A549 (cell line): ENCODE data around the gene GRAMD2A. TPM values are rescaled to one million over a fixed set of nuclear protein-coding genes. Genes with fewer than 3 reads are reported as not detected.
A peak's percentile ranks its signal among the peaks of the same experiment; 100 is the strongest.

Experiments
- ATAC-seq, 2 experiments: fragments of 200-7000 bp in 1 of 2; fragments of >200 bp in 1 of 2; cut with Nextera tagmentation in 1 of 2; cut with Tn5 transposase in 1 of 2; 3 replicates each; pipeline versions ENCODE4 v1.8.0 to v1.9.1; 2018 to 2020; ENCODE audit warnings: mild to moderate bottlenecking in 1 of 2, moderate library complexity in 1 of 2
- CTCF ChIA-PET: fragments of 300-600 bp; sonication (Branson Sonifier 250); formaldehyde crosslinking; extraction: SDS; loops from one replicate; lab custom pipeline; 2021; ENCODE audit warnings: antibody characterized with exemption, inconsistent platforms; lab: Yijun Ruan, JAX
- POLR2A ChIA-PET: fragments of 350-600 bp; formaldehyde crosslinking; extraction: SDS; loops from one replicate; lab custom pipeline; 2021; ENCODE audit warnings: antibody characterized with exemption, inconsistent platforms; lab: Yijun Ruan, JAX
- DNase-seq, 2 experiments: peaks; one replicate each; pipeline versions ENCODE4 v3.0.0 to v3.0.0-alpha.2; 2011 to 2016; ENCODE audit warnings: low read depth in 1 of 2, low spot score in 1 of 2
- FAIRE-seq: peaks from 2 replicates; lab custom pipeline; 2011; peaks lifted over from hg19 to GRCh38; lab: Jason Lieb, UNC
- H3K27ac ChIP-seq, 2 experiments: fragments of >200 bp; sonication (Bioruptor Twin); formaldehyde crosslinking; 3 replicates each; pipeline ENCODE4 v1.5.1; 2016 to 2017
- H3K4me1 ChIP-seq: fragments of >200 bp; sonication (Bioruptor Twin); formaldehyde crosslinking; 3 replicates; pipeline ENCODE4 v1.6.1; 2016
- H3K4me2 ChIP-seq: fragments of >200 bp; sonication (Bioruptor Twin); formaldehyde crosslinking; 3 replicates; pipeline ENCODE4 v1.6.1; 2016
- H3K4me3 ChIP-seq: fragments of >200 bp; sonication (Bioruptor Twin); formaldehyde crosslinking; 3 replicates; pipeline ENCODE4 v1.5.1; 2016
- H3K9me3 ChIP-seq: fragments of >200 bp; sonication (Bioruptor Twin); formaldehyde crosslinking; 3 replicates; pipeline ENCODE4 v1.6.1; 2016
- EHMT2 ChIP-seq: fragments of 200-600 bp; sonication (generic); IDR thresholded peaks from 2 replicates; pipeline ENCODE4 v1.6.1; 2016; ENCODE audit warnings: antibody characterized with exemption, low read depth, mild to moderate bottlenecking, moderate library complexity
- ESRRA ChIP-seq: fragments of 150-350 bp; IDR thresholded peaks from 2 replicates; pipeline ENCODE4 v1.6.1; 2014; ENCODE audit warnings: mild to moderate bottlenecking, low read length, borderline replicate concordance
- FOSL2 ChIP-seq, 2 experiments: fragments of 450-650 bp in 1 of 2; fragments of >200 bp in 1 of 2; sonication (Bioruptor Twin) in 1 of 2; formaldehyde crosslinking; IDR thresholded peaks; 2 replicates each; pipeline versions ENCODE4 v1.5.0 to v1.6.1; 2016 to 2020; ENCODE audit warnings: mild to moderate bottlenecking in 1 of 2, moderate library complexity in 1 of 2
- HOXA7 ChIP-seq: fragments of 250-450 bp; sonication (Bioruptor Pico); IDR thresholded peaks from 2 replicates; pipeline ENCODE4 v1.5.0; 2020; ENCODE audit warnings: mild to moderate bottlenecking, moderate library complexity
- KDM1A ChIP-seq: fragments of 200-600 bp; sonication (generic); IDR thresholded peaks from 2 replicates; pipeline ENCODE4 v1.6.1; 2016; ENCODE audit warnings: low read depth, mild to moderate bottlenecking
- MAFK ChIP-seq: fragments of 450-650 bp; IDR thresholded peaks from 2 replicates; pipeline ENCODE4 v1.6.1; 2014; ENCODE audit not compliant: partially characterized antibody
- MAZ ChIP-seq: fragments of 150-350 bp; IDR thresholded peaks from 2 replicates; pipeline ENCODE4 v1.6.1; 2014; ENCODE audit warnings: antibody characterized with exemption, low read depth, low read length, borderline replicate concordance
- NFE2L2 ChIP-seq: fragments of 150-350 bp; conservative IDR thresholded peaks from 2 replicates; pipeline ENCODE4 v1.6.1; 2014; ENCODE audit warnings: low read length
- NR3C1 ChIP-seq: fragments of >200 bp; sonication (Bioruptor Twin); formaldehyde crosslinking; IDR thresholded peaks from 3 replicates; pipeline ENCODE4 v1.6.1; 2017
- POLR2A ChIP-seq: IDR thresholded peaks from 2 replicates; pipeline ENCODE4 v1.6.1; 2012; ENCODE audit warnings: mild to moderate bottlenecking, low read length
- RFX5 ChIP-seq: fragments of 450-650 bp; IDR thresholded peaks from 2 replicates; pipeline ENCODE4 v1.7.1; 2014; ENCODE audit warnings: antibody characterized with exemption, mild to moderate bottlenecking, moderate library complexity
- RNF2 ChIP-seq: fragments of 200-600 bp; sonication (generic); IDR thresholded peaks from 2 replicates; pipeline ENCODE4 v1.6.1; 2016; ENCODE audit warnings: low read depth, mild to moderate bottlenecking, antibody characterized with exemption, moderate library complexity, borderline replicate concordance
- SMC3 ChIP-seq: fragments of >200 bp; sonication (Bioruptor Twin); formaldehyde crosslinking; IDR thresholded peaks from 3 replicates; pipeline ENCODE4 v1.6.1; 2018; ENCODE audit warnings: inconsistent platforms
- ZSCAN20 ChIP-seq: fragments of 250-450 bp; sonication (Bioruptor Pico); IDR thresholded peaks from 2 replicates; pipeline ENCODE4 v1.8.0; 2022; ENCODE audit warnings: mild to moderate bottlenecking, moderate library complexity
- WGBS: methylation state at CpG from one replicate; pipeline ENCODE4 v1.1.6; 2017; ENCODE audit errors: missing lambda C conversion rate; 5-methylcytosine and 5-hydroxymethylcytosine counted together
- polyA plus RNA-seq, 4 experiments: library from polyadenylated mRNA; depleted of rRNA in 3 of 4; stranded (reverse); fragments of >200 nt; fragmentation: RNase III in 1 of 4; extraction: RNeasy Plus Mini Kit Qiagen cat#74134 plus additional on column Dnase treatment in 1 of 4; gene quantifications; 2 replicates in 3 of 4; 3 replicates in 1 of 4; pipeline ENCODE4 v1.2.3, GENCODE V29; 2011 to 2017
- TF ChIP-seq, protein P1 (sequence below): fragments of >200 bp; sonication (Bioruptor Twin); formaldehyde crosslinking; IDR thresholded peaks from 2 replicates; pipeline ENCODE4 v1.6.1; 2016
- TF ChIP-seq, protein P2 (sequence below): fragments of >200 bp; sonication (Bioruptor Twin); formaldehyde crosslinking; IDR thresholded peaks from 3 replicates; pipeline ENCODE4 v1.6.1; 2016
- TF ChIP-seq, protein P3 (sequence below): fragments of 250-450 bp; sonication (Bioruptor Pico); IDR thresholded peaks from 2 replicates; pipeline ENCODE4 v1.5.0; 2021; ENCODE audit warnings: mild to moderate bottlenecking, moderate library complexity, borderline replicate concordance

The GRAMD2A gene
- polyA plus RNA-seq, 2 of the 4 experiments (the other 2 are of a cell fraction) = 0.41 TPM; not detected in 1

DNA sequence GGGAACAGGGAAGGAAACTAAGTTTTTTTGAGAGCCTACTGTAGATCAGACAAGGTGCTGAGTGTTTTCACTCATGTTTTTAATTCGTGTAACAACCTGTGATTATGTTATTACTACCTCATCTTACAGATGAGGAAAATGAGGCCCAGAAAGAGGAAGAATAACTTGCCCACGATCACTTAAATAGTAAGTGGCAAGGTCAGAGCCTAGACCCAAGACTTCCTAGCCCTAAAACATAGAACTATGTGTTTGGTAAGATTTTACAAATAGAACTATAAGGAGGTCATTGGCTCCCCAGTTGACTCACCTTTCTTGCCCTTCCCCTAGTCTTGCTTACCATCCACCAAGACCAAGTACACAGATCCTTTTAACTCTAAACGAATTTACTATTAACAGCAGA lies 65.7 kb downstream of the GRAMD2A start (continued):
- TF ChIP-seq, protein P1, sequence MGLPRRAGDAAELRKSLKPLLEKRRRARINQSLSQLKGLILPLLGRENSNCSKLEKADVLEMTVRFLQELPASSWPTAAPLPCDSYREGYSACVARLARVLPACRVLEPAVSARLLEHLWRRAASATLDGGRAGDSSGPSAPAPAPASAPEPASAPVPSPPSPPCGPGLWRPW = no peak
- no peak for TF ChIP-seq KDM1A
- TF ChIP-seq, protein P2, sequence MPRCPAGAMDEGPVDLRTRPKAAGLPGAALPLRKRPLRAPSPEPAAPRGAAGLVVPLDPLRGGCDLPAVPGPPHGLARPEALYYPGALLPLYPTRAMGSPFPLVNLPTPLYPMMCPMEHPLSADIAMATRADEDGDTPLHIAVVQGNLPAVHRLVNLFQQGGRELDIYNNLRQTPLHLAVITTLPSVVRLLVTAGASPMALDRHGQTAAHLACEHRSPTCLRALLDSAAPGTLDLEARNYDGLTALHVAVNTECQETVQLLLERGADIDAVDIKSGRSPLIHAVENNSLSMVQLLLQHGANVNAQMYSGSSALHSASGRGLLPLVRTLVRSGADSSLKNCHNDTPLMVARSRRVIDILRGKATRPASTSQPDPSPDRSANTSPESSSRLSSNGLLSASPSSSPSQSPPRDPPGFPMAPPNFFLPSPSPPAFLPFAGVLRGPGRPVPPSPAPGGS = no peak

DNA sequence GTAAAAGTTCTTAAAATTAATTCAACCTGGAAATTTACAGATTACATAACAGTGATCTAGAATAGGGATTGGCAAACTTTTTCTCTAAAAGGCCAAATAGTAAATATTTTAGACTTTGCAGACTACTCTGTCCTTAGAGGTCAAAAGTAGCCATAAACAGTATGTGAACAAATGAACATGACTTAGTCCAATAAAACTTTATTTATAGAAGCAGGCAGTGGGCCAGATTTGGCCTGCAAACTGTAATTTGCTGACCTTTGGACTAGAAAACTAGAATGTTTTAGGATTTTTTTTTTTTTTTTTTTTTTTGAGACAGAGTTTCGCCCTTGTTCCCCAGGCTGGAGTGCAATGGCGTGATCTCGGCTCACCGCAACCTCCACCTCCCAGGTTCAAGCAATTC lies 67.3 kb downstream of the GRAMD2A start:
- ATAC-seq = no peak
- CTCF ChIA-PET = interaction anchor here (0.7 to 3.7 kb wide), 4 partner anchors 18 to 370 kb away, joined by 3 to 14 read pairs (median 4); no protein-coding TSS in a partner anchor
- Histone ChIP-seq H3K4me3 (no peak overlapping the region), H3K4me2 (no peak overlapping the region), H3K27ac (no peak overlapping the region), H3K9me3 (no peaks in the 10 kb centered on the region), H3K4me1 (peaks cover 9% of the 10 kb centered on the region; the same call in 2 of the 3 replicates)
- POLR2A ChIA-PET = interaction anchor here (3.7 kb wide), 1 partner anchor 12 kb away, joined by 12 read pairs; the partner anchor contains the start of genes MYO9A and SENP8
- no peak for TF ChIP-seq POLR2A
- no peak for FAIRE-seq
- WGBS = 90% methylated on average over 4 of the region's 4 CpGs
- no peak for DNase-seq

DNA sequence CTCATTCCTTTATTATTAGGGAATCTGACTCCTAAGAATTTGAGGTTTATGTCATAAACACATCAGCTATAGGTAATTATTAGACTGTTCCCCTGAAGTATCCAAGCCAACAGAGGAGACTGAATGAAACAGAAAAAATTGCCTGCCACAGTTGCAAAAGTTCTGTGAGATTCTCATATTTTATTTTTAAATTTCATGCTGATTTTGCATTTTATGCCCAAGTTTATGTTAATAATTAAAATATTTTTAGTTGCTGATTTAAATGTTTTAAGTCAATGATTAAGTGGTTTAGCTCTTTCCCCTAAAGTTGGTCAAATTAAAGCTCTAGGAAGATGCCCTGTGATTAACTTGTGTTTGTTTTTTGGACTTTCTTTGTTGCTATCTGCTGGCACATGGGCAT lies 69.2 kb downstream of the GRAMD2A start:
- Histone ChIP-seq H3K27ac (no peak overlapping the region), H3K4me1 (no peaks in the 10 kb centered on the region), H3K4me3 (no peak overlapping the region)
- no peak for TF ChIP-seq ESRRA
- no peak for TF ChIP-seq EHMT2
- TF ChIP-seq NR3C1 = no peak
- TF ChIP-seq MAFK = peak; percentile 81
- TF ChIP-seq, protein P2 = no peak
- TF ChIP-seq, all 56 proteins: peak for 1
- ChIA-PET POLR2A (interaction anchor here (3.7 kb wide), 1 partner anchor 10 kb away, joined by 12 read pairs; the partner anchor contains the start of genes MYO9A and SENP8), CTCF (interaction anchor here (1.0 to 3.7 kb wide), 3 partner anchors 17 to 327 kb away, joined by 3 to 14 read pairs (median 4); no protein-coding TSS in a partner anchor)
- Histone ChIP-seq H3K4me2 (no peak overlapping the region), H3K9me3 (no peaks in the 10 kb centered on the region)
- FAIRE-seq (no peak), ATAC-seq (no peak), DNase-seq (no peak)

DNA sequence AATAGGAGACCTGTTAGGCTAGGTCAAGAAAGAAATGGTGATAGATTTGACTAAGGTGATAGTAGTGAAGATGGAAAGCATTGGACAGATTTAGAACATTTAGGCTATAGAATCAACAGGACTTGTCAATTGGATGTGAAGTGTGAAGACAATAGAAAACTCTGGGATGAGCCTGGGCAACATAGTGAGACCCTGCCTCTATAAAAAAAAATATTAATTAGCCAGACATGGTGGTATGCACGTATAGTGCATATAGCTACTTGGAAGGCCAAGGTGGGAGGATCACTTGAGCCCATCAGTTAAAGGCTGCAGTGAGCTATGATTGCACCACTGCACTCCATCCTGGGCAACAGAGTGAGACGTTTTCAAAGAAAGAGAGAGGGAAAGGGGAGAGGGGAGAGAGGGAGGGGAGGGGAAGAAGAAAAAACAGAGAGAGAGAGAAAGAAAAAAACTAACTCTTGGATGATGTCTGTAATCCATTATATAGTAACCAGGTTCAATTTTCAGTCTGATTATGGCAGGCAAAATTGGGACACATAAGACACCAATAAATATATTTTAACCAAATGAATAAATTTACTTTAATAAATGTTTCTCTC lies 69.8 kb downstream of the GRAMD2A start:
- ATAC-seq = no peak
- CTCF ChIA-PET = interaction anchor here (0.8 to 3.7 kb wide), 6 partner anchors 9 to 327 kb away, joined by 3 to 14 read pairs (median 4); partner anchors contain the start of gene SENP8
- FAIRE-seq = no peak

More for the DNA sequence above, 69.8 kb downstream of the GRAMD2A start:
- Histone ChIP-seq H3K4me2 (no peak overlapping the region), H3K4me1 (no peaks in the 10 kb centered on the region), H3K9me3 (no peaks in the 10 kb centered on the region), H3K27ac (no peak overlapping the region), H3K4me3 (no peak overlapping the region)
- no peak for DNase-seq
- POLR2A ChIA-PET = interaction anchor here (3.7 kb wide), 1 partner anchor 10 kb away, joined by 12 read pairs; the partner anchor contains the start of genes MYO9A and SENP8
- TF ChIP-seq EHMT2 (no peak), SMC3 (no peak), ZSCAN20 (CRISPR knock-in tag) (no peak), RNF2 (no peak), FOSL2 (IDR thresholded peaks at IDR 0.05) (no peak), FOSL2 (CRISPR knock-in tag; IDR thresholded peaks at IDR 0.05) (no peak), MAZ (no peak), RFX5 (no peak), NFE2L2 (no peak), HOXA7 (CRISPR knock-in tag) (no peak)
- TF ChIP-seq, protein P3, sequence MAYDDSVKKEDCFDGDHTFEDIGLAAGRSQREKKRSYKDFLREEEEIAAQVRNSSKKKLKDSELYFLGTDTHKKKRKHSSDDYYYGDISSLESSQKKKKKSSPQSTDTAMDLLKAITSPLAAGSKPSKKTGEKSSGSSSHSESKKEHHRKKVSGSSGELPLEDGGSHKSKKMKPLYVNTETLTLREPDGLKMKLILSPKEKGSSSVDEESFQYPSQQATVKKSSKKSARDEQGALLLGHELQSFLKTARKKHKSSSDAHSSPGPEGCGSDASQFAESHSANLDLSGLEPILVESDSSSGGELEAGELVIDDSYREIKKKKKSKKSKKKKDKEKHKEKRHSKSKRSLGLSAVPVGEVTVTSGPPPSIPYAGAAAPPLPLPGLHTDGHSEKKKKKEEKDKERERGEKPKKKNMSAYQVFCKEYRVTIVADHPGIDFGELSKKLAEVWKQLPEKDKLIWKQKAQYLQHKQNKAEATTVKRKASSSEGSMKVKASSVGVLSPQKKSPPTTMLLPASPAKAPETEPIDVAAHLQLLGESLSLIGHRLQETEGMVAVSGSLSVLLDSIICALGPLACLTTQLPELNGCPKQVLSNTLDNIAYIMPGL (CRISPR knock-in tag) = no peak
- TF ChIP-seq, all 56 proteins: peak for 0
- 57% methylated on average over 2 of the region's 2 CpGs for WGBS
